Uterus (tissue), 4 donors: ENCODE data around the gene PHKG1. TPM values are rescaled to one million over a fixed set of nuclear protein-coding genes. Genes with fewer than 3 reads are reported as not detected.
"Not testable (repeated sequence)": the region's sequence is repeated elsewhere in the genome, so short reads cannot be mapped to it uniquely, and the experiment has no call there.

Experiments
- DNase-seq, 2 donors: peaks; one replicate each; pipeline ENCODE4 v3.0.0-alpha.2; 2019 to 2020
- H3K27ac ChIP-seq, 2 donors: fragments of 200-600 bp; sonication (generic); 1 replicate in 1 of 2; 2 replicates in 1 of 2; pipeline ENCODE4 v1.5.1; 2016 to 2018
- H3K27me3 ChIP-seq, 2 donors: fragments of 200-600 bp; sonication (generic); one replicate each; pipeline ENCODE4 v1.5.1; 2018 to 2019; ENCODE audit warnings: control low read depth in 1 of 2
- H3K36me3 ChIP-seq, 2 donors: fragments of 200-600 bp; sonication (generic); one replicate each; pipeline ENCODE4 v1.5.1; 2019; ENCODE audit warnings: control low read depth in 1 of 2
- H3K4me1 ChIP-seq, 2 donors: fragments of 200-600 bp; sonication (generic); one replicate each; pipeline ENCODE4 v1.5.1; 2018 to 2019; ENCODE audit warnings: control low read depth in 1 of 2
- H3K4me3 ChIP-seq, 2 donors: fragments of 200-600 bp; sonication (generic); 1 replicate in 1 of 2; 2 replicates in 1 of 2; pipeline ENCODE4 v1.5.1; 2018 to 2019; ENCODE audit warnings: mild to moderate bottlenecking in 1 of 2
- H3K9me3 ChIP-seq, 2 donors: fragments of 200-600 bp; sonication (generic); one replicate each; pipeline ENCODE4 v1.5.1; 2019; ENCODE audit warnings: control low read depth in 1 of 2
- POLR2A ChIP-seq, 2 donors: fragments of 450-650 bp; IDR thresholded peaks; one replicate each; pipeline ENCODE4 v1.6.1; 2016; ENCODE audit warnings: antibody characterized with exemption in 2 of 2, mild to moderate bottlenecking in 1 of 2, moderate library complexity in 1 of 2
- intact Hi-C: fragments of 100-400 bp; cut with DNase I; formaldehyde crosslinking; loops from one replicate; pipeline ENCODE4 v1.15.1; 2023; ENCODE audit warnings: low total_unique reads
- total RNA-seq, 4 donors: library from RNA; depleted of rRNA in 3 of 4; stranded (reverse); fragments of >200 nt in 3 of 4; gene quantifications; one replicate each; pipeline versions ENCODE4 v1.1.0 to v1.2.4, GENCODE V29; 2014 to 2023
- TF ChIP-seq, protein P1 (sequence below), 4 experiments: fragments of 200-600 bp in 2 of 4; fragments of 450-650 bp in 2 of 4; sonication (generic) in 2 of 4; IDR thresholded peaks; one replicate each; pipeline ENCODE4 v1.5.1; 2016 to 2019; ENCODE audit warnings: antibody characterized with exemption in 4 of 4, mild to moderate bottlenecking in 2 of 4, moderate library complexity in 1 of 4
- donor health status: DM: yes; HTN: yes; CAD: no.

Gene PHKG1
- total RNA-seq, 4 donors from 2014 or later: 0.97 to 4.7 TPM; not detected in 2

- intact Hi-C loops: no loop called here
- peak overlapping the region; percentile 45 to 47 for H3K27ac ChIP-seq
- DNase-seq: peak; percentile 82 to 86
Observed at GRCh38 chr7:56074371-56074791, 18.4 kb downstream of the PHKG1 start.

GRCh38 chr7:56066376-56066775 lies 26.4 kb downstream of the PHKG1 start:
- H3K4me1 ChIP-seq, intact Hi-C loops, H3K9me3 ChIP-seq, H3K27me3 ChIP-seq, H3K4me3 ChIP-seq, DNase-seq, H3K36me3 ChIP-seq, H3K27ac ChIP-seq: not testable (repeated sequence)

More at GRCh38 chr7:56074371-56074791, 18.4 kb downstream of the PHKG1 start:
- no peak overlapping the region for H3K4me3 ChIP-seq
- peaks cover 0 to 4% of the 10 kb centered on the region in 2 donors for H3K4me1 ChIP-seq
- no peaks in the 10 kb centered on the region for H3K27me3 ChIP-seq
- no peaks in the 10 kb centered on the region for H3K36me3 ChIP-seq
- H3K9me3 ChIP-seq: no peaks in the 10 kb centered on the region
- TF ChIP-seq, protein P1, sequence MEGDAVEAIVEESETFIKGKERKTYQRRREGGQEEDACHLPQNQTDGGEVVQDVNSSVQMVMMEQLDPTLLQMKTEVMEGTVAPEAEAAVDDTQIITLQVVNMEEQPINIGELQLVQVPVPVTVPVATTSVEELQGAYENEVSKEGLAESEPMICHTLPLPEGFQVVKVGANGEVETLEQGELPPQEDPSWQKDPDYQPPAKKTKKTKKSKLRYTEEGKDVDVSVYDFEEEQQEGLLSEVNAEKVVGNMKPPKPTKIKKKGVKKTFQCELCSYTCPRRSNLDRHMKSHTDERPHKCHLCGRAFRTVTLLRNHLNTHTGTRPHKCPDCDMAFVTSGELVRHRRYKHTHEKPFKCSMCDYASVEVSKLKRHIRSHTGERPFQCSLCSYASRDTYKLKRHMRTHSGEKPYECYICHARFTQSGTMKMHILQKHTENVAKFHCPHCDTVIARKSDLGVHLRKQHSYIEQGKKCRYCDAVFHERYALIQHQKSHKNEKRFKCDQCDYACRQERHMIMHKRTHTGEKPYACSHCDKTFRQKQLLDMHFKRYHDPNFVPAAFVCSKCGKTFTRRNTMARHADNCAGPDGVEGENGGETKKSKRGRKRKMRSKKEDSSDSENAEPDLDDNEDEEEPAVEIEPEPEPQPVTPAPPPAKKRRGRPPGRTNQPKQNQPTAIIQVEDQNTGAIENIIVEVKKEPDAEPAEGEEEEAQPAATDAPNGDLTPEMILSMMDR (IDR thresholded peaks at IDR 0.05): peak; percentile 84 to 91 (median 88)
- no peak for TF ChIP-seq POLR2A (IDR thresholded peaks at IDR 0.05)

DNA sequence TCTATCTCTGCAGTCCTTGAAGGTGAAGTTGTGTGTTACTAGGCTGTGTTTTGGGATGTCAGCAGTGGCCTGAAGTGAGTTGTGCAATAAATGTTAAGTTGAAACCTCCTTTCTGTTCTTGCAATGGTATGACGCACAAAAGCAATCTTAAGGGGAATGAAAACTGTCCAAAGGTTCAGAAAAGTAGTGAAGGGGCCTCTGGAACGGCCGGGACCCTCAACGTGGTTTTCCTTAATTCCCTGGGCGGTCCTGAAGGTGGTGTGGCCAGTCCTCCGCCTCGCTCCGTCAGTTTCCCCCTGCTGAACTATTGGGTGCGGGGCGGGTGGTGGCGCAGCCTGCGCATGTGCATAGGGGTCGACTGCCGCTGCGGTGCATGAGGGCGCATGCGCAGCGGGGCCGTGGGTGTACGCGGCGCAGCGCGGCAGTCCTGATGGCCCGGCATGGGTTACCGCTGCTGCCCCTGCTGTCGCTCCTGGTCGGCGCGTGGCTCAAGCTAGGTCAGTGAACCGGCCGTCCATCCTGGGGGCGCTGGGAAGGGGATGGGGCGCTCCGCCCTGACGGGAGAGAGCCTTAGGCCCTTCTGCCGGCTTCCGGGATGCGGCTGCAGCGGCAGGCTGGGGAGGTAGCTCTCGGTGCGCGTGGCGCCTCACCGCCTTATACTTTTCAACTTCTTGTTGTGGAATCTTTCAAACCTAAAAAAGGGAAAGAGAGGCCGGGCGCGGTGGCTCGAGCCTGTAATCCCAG lies 28.7 kb downstream of the PHKG1 start, which contains the start of gene SUMF2:
TSS of gene SUMF2 (plus strand) at position 405 of the 744 bp plus-strand sequence. CDS start at position 431, 26 bp downstream.
- TF ChIP-seq, protein P1 (IDR thresholded peaks at IDR 0.05): peak; percentile 26 to 47 (median 28)
- TF ChIP-seq POLR2A (IDR thresholded peaks at IDR 0.05): peak; percentile 56 to 85
- no peaks in the 10 kb centered on the region for H3K36me3 ChIP-seq
- peak; percentile 89 to 92 for DNase-seq

DNA sequence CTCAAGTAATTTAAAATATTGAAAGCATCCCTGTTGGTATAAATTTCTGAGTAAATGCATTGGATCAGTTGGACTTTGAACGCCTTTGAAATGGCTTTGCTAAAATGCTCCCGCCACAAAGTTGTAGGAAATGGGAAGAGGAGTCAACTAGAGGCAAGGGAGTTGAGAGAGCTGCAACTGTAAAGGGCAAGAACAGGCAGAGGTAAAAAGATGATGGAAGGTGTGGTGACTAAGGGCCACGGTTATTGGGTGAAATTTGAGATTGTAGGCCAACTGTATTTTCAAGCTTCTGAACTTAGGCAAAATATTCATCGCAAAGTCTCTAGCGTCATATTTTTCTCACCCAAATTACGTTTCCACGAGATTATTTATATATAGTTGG lies 29.3 kb downstream of the PHKG1 start:
- H3K27ac ChIP-seq: peak overlapping the region; percentile 84 to 96
- no peaks in the 10 kb centered on the region for H3K36me3 ChIP-seq
- no peaks in the 10 kb centered on the region for H3K27me3 ChIP-seq
- H3K4me1 ChIP-seq: no peaks in the 10 kb centered on the region
- DNase-seq: no peak
- no peaks in the 10 kb centered on the region for H3K9me3 ChIP-seq
- peak overlapping the region in 1 of 2 donors; percentile 86 for H3K4me3 ChIP-seq
- intact Hi-C loops: no loop called here
- TF ChIP-seq POLR2A (IDR thresholded peaks at IDR 0.05): no peak
- TF ChIP-seq, protein P1 (IDR thresholded peaks at IDR 0.05): no peak

More for the DNA sequence above, 28.7 kb downstream of the PHKG1 start, which contains the start of gene SUMF2:
- intact Hi-C loops: no loop called here
- Histone ChIP-seq H3K4me3 (peak within 1 kb of the TSS; percentile 79 to 86), H3K4me1 (no peaks in the 10 kb centered on the region), H3K9me3 (no peaks in the 10 kb centered on the region), H3K27me3 (no peaks in the 10 kb centered on the region), H3K27ac (peak within 1 kb of the TSS; percentile 84 to 96)

GRCh38 chr7:56062382-56062781 lies 30.4 kb downstream of the PHKG1 start:
- Histone ChIP-seq H3K36me3 (no peaks in the 10 kb centered on the region), H3K9me3 (no peaks in the 10 kb centered on the region), H3K27ac (no peak overlapping the region), H3K4me3 (no peak overlapping the region), H3K27me3 (no peaks in the 10 kb centered on the region), H3K4me1 (no peaks in the 10 kb centered on the region)
- intact Hi-C loops: no loop called here
- no peak for DNase-seq
- TF ChIP-seq, protein P1 (IDR thresholded peaks at IDR 0.05): no peak
